Activated CD4-positive, alpha-beta T cell treated with anti-CD3 and anti-CD28 coated beads, Interleukin-2, amount 50 U/mL, for 48 hours (primary cell): Measurements from ENCODE around the gene GSK3A.
"Not testable (repeated sequence)": the region's sequence is repeated elsewhere in the genome, so short reads cannot be mapped to it uniquely, and the experiment has no call there.

Experiments used
- DNase-seq, 2 experiments: peaks; one replicate each; pipeline ENCODE4 v3.0.0-alpha.2; 2020

GSK3A gene

DNA sequence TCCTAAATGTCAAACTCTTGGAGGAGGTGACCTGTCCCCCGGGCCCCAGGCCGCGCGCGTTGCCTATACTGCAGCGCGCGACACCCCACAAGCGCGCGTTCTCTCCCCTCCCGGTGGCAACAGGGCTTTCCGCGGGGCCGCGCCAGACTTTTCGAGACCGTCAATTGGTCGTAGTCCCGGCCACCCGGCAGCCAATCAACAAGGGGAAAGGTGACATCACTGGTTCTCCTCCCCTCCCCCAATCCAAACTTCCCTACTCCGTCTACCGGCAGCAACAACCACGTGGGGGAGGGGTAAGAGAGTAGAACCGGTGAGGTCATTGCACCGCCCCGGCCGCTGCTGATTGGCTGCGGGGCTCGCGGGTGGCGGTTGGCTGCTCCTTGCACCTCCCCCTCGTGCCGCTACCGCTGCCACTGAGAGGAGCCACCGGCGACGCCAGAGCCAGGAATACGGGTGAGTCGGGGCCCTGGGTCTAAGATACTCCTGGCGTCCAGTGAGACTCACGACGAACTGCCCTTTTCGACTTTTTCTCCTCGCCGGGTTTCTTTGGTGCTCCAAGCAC is 25.8 kb upstream of the GSK3A start:
- DNase-seq: peak; percentile 97 to 99

DNA sequence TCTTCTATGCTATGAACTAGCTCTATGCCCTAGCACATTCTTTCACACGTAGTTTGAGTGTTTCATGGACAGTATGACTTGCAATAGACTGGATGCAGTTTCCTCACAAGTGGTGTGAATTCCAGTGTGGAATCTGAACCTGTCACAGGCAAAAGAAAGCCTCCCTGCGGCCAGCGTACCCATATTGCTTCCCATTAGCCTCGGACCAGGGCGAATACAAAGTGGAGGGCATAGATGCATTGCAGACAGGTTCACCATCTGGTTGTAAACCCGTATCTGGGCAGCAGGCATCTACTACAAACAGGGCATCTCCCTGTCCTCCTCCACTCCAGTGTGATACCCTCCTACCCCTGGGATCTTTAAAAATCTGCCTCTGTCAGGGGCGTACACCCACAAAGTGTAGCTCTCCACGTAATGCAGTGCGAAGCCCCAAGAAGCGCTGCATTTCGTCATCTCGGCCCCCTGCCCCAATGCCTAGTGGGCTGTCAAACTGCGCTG is 25.3 kb upstream of the GSK3A start:
- no peak for DNase-seq

GRCh38 chr19:42266928-42267603 is 24.7 kb upstream of the GSK3A start:
- DNase-seq: not testable (repeated sequence)

GRCh38 chr19:42266105-42266504 is 23.7 kb upstream of the GSK3A start:
- not testable (repeated sequence) for DNase-seq

DNA sequence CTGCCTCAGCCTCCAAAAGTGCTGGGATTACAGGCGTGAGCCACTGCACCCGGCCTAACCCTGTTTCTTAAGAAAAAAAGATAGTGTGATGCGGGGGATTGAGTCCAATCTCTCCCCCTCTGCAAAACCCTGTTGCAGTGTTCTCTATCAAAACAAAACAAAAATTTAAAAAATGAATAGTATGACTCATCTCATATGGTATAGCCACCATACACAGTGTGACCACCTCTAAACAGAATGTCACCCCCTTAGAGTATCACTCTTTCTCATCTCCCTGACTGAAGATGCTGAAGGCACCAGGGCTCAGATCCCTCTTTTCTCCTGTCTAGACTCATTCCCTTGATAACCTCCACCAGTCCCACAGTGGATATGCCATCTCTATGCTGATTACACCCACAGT is 19.4 kb upstream of the GSK3A start:
- no peak for DNase-seq

DNA sequence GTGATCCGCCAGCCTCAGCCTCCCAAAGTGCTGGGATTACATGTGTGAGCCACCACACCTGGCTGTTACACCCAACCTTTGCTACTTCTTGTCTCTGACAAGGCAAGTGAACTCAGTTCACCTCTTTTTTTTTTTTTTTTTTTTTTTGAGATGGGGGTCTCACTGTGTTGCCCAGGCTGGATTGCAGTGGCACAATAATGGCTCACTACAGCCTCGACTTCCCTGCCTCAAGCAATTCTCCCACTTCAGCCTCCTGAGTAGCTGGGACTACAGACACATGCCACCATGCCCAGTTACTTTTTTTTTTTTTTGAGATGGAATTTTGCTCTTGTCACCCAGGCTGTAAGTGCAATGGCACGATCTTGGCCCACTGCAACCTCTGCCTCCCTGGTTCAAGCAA is 15.4 kb upstream of the GSK3A start:
- not testable (repeated sequence) for DNase-seq

DNA sequence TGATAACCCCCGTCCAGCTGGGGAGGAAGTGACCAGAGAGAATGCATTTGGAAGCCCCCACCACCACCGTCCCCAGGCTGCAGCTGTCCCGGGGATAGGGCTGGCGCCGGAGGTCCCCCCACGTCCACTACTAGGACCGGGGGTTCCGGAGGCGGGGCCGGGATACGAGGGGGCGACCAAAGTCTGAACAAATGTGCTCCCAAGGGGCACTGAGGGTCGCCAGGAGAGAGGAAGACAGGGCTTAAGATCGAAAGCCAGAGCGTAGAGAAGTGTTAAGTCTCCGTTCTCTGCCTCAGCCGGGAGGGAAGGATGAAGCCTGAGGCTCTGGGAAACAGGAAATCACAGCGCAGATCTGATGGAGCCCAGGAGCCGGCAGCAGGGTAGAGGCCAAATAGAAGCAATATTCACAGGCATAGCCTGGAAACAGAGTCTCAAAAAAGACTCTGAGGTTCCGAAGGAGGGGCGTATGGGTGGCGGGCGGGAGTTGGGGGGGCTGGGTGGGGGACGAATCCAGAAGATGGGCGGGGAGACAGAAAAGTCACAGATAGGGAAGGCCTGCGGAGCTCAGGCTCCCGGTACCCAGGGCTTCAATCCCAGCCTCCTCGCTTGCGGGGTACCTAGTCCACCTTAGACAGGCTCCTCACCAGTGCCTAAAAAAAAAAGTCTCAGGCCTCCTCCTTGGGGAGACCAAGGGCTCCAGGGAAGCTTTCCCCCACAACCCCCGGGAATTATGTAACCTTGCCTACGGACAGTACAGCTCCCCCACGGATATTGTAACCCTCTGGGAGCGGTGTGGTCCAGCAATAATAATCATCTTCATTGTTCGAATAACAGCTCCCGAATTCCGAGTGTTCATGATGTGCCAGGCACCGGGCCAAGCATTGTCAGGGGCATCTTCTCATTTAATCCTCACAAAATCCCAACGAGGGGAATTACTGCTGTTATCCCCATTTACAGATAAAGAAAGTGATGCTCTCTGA is 13.7 kb upstream of the GSK3A start:
- no peak for DNase-seq

GRCh38 chr19:42254850-42255765 is 12.7 kb upstream of the GSK3A start, which contains the start of gene ERF:
Gene ERF, minus strand, starts transcription at chr19:42255128. Its CDS starts 129 bp downstream, at chr19:42254999.
- peak; percentile 91 to 93 for DNase-seq

GRCh38 chr19:42254089-42254849 is 11.9 kb upstream of the GSK3A start:
- peak; percentile 75 to 77 for DNase-seq

DNA sequence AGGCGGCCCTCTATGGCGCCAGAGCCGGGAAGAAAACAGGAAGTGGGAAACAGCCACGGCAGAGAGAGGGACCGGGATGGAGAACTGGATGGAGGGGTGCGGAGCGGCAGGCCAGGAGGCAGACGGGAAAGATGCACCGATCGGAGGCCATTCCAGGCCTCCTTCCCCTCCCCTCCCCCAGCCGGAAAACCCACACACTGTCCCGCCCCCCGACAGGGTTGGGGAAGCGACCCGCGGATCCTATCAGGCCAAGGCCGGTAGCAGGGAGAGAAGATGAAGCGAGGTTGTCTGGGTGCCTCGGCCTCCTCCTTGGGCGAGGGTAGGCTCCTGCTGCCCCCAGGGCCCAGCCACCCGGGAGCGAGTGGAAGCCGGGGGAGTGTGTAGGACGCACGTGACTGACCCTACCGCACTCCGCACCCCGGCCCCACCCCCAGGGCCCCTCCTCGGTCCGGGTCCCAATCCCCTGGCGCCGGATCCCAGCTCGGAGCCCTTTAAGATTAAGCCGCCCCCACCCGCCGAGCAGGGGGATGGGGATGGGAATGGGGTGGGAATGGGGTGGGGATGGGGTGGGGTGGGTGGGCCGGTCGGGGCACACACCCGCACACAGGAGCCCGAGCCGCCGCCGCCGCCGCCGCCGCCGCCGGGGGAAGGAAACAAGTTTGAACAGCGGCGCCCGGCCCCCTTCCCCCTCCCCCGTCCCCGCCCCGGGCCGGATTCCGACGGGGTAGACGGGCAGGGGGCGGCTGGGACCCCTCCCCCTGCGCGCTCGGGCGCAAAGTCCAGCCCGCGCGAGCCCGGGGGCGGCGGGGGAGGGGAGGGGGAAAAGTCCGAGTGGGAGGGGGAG is 11.1 kb upstream of the GSK3A start:
- DNase-seq: peak; percentile 69 to 75

- peak in 1 of 2 experiments; percentile 29 for DNase-seq
Observed at GRCh38 chr19:42252365-42253244, 10.2 kb upstream of the GSK3A start.

DNA sequence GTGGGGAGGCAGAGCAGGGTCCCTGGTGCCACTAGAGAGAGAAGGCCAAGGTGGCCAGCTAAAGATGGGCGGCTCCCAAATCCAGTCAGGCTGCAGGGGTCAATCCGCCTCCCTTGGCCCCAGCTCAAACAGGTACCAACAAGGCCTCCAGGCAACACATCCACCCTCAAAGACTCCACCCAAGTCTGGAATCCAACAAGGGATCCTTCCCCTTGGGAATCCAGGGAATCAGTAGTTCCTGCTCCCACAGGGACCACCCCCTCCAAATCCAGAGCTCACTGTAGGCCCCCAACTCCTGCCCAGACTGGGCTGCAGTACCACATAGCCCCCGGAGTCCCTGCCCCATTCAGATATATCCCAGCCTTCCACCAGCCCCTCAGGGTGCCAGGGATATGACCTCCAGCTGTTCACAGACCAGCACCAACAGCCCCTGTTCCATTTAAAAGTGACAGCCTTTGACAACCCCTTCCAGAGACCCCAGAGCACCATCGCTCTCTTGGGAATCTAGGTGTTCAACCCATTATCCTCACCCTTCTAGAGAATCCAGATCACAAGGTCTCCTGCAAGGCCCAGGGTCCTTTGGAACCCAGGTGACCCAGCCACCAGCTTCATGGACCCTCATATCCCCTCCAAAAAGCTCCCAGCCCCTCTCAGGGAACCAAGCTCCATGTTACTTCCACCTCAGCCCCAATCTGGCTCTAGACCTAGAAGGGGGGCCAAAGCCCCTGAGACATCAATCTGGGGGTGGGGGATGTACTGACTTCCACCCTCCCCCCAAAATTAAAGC is 9.4 kb upstream of the GSK3A start:
- no peak for DNase-seq

GRCh38 chr19:42250666-42251531 is 8.5 kb upstream of the GSK3A start:
- DNase-seq: peak in 1 of 2 experiments; percentile 18

- no peak for DNase-seq
Observed at GRCh38 chr19:42250183-42250665, 7.8 kb upstream of the GSK3A start.

DNA sequence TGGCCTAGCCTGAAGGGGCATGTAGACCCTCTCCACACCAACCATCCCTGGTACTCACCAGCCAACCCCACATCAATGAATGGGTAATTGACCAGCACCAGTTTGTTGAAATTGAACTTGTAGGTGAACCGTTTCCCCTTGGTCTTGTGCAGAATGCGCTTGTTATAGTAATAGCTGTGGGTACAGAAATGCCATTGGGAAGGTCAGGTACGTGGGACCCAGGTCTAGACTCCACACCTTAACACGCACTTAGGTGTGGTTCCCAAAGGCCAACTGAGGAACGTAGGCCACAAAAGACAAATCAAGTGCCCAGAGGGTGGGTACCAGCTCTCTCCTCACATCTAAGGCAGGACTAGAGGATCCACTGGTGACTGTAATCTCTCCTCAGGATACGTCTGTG is 7.4 kb upstream of the GSK3A start:
- no peak for DNase-seq

- DNase-seq: no peak
Observed at GRCh38 chr19:42249149-42249750, 6.8 kb upstream of the GSK3A start.
